ENCODE data around the gene FSTL5. TPM values are rescaled to one million over a fixed set of nuclear protein-coding genes. Genes with fewer than 3 reads are reported as not detected.

The FSTL5 gene
- total RNA-seq, 1 donor from 2014 or later, result 0.05 TPM

GRCh38 chr4:161714022-161714751, 449.6 kb downstream of the FSTL5 start:
- peak; percentile 69 for DNase-seq (ENCODE audit: low read depth)

DNA sequence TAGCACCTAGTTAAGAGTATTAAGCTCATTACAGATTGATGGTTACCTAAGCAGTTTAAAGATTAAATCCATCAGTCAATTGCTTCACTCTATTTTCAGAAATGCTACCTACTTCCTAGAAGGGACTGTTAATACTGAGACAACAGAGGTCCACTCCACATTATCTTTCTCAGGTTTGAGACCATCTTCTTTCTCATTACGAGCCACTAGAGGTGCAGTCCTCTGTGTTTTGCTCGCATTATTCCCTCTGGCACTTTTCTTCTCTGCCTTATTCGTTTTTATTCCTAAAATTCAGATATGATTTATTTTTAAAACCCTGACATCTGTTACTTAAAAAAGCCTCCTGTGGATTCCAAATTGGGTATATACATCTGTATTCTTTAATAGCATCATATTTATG, 459.1 kb downstream of the FSTL5 start:
- DNase-seq (ENCODE audit: low read depth), result peak; percentile 3

DNA sequence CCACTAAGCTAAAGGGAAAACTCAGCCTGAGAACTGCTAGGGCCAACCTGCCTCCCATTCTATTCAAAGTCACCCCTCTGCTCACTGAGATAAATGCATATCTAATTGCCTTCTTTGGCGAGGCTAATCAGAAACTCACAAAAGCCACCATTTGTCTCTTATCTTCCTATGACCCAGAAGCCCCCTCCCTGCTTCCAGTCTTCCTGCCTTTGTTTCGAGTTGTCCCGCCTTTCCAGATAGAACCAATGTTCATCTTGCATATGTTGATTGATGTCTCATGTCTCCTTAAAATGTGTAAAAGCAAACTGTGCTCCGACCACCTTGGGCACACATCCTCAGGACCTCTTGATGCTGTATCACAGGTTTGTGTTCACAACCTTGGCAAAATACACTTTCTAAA, 459.8 kb downstream of the FSTL5 start:
- DNase-seq (ENCODE audit: low read depth), result no peak

GRCh38 chr4:161702287-161702686, 461.5 kb downstream of the FSTL5 start:
- no peak for DNase-seq (ENCODE audit: low read depth)

DNA sequence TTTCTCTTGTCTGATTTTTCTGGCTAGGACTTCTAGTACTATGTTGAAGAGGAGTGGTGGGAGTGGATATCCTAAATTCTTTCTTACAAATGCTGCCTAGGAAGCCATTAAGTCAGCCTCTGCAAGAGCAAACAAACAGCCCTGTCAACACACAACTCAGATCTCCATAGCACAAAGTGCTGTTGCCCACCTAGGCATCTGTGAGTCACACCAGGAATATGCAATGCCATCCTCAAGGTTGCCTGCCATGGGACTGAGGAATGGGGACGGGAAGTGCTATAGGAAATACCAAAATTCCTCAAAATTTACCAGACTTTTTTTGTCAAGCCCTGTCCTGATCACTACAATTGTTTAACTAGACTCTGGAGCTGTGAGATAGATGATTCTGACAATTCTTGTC, 466.9 kb downstream of the FSTL5 start:
- DNase-seq (ENCODE audit: low read depth), result peak; percentile 15

DNA sequence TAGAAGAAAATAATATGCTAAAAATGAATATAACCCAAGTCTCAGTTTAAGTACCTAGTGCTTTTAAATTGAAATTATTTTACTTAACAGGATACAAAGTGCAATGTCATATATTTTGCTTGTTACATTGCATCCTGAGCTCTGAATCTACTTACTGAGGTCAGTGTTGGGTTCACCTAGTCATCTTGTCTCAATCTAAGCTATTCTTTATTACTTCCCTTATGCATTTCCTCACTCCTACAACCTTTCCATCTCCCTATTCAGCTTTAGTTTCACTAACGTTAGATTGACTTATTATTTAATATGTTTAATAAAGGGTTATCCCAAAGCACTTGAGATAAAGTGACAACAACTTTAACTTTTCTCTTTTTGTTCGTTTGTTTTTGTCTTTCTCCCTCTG, 483.7 kb downstream of the FSTL5 start:
- DNase-seq (ENCODE audit: low read depth), result no peak

DNA sequence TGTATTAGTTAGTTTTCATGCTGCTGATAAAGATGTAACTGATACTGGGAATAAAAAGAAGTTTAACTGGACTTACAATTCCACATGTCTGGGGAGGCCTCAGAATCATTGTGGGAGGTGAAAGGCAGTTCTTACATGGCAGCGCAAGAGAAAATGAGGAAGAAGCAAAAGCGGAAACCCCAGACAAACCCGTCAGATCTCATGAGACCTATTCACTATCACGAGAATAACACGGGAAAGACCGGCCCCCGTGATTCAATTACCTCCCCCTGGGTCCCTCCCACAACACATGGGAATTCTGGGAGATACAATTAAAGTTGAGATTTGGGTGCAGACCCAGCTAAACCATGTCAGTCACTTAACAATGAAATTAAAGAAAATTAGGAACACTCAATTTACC, 499.1 kb downstream of the FSTL5 start:
- DNase-seq (ENCODE audit: low read depth), result no peak

GRCh38 chr4:161663844-161664243, 500.0 kb downstream of the FSTL5 start:
- DNase-seq (ENCODE audit: low read depth), result no peak

GRCh38 chr4:161658676-161659075, 505.1 kb downstream of the FSTL5 start:
- DNase-seq (ENCODE audit: low read depth), result no peak

GRCh38 chr4:161657616-161658015, 506.2 kb downstream of the FSTL5 start:
- DNase-seq (ENCODE audit: low read depth), result no peak

DNA sequence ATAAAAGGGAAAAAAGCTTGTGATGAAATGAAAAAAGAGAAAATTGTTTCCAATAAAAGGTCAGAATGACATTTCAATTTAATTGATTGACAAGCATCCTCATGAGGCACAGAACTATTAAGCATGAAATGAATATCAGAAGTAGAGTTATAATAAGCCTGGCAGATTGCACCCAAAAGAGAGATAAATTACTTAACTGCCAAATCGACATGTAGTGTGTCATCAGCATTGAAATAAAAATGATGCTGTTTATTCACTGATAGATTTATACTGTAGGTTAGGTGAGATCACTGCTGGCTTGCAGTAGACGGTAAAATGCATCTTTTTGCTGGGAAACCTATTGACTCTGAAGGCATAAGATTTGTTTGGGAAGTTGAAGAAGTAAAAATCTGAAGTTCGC, 507.2 kb downstream of the FSTL5 start:
- DNase-seq (ENCODE audit: low read depth), result no peak

- DNase-seq (ENCODE audit: low read depth), result no peak
Measured at GRCh38 chr4:161655148-161655547, 508.7 kb downstream of the FSTL5 start.

DNA sequence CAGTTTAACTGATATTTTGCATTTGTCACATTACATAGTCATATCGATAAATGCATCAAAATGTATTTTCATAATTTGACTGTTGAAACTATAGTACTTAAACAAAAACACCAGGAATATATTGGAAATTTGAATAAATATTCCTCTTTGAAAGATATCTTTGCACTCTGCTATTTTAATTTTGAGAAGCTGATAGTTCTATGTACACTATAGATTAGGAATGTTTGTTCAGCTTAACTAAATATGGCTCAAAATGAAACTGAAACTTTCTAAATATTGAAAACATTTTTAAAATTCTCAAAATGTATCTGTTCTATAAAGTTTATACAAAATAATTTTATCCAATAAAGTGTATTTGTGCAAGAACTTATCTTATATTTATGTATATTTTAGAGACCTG, 510.1 kb downstream of the FSTL5 start:
- no peak for DNase-seq (ENCODE audit: low read depth)

DNA sequence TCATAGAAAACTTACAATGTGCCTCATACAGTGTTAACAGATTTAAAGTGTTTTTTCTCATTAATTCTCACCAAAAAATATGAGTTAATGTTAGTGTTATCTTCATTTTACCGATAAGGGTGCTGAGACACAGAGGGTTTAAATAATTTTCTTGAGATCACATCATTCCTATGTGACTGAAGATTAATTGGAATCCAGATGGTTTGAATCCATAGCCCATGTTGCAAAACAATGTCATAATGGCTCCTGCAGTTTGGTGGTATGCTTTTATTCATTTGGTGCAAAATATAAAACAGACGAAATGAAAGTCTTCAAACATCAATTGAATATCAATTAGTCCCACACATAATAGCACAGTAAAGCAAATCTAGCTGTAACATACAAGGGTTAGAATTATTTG, 512.2 kb downstream of the FSTL5 start:
- DNase-seq (ENCODE audit: low read depth), result no peak

- DNase-seq (ENCODE audit: low read depth), result no peak
Measured at GRCh38 chr4:161650812-161651211, 513.0 kb downstream of the FSTL5 start.

- DNase-seq (ENCODE audit: low read depth), result no peak
Measured at GRCh38 chr4:161647757-161648156, 516.0 kb downstream of the FSTL5 start.

DNA sequence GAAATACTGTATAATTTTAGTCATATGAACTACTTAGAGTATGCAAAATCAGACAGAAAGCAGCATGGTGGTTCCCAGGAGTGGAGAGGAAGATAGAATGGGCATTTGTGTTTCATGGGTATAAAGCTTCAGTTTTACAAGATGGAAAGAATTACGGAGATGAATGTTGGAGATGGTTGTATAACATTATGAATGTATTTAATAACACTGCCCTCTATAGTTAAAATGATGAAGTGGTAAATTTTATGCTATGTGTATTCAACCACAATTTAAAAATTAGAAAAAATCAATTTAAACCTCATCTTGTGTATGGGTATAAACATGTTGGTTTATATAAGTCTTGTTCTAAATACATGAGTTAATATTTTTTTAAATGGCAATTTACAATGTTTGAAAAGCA, 521.1 kb downstream of the FSTL5 start:
- DNase-seq (ENCODE audit: low read depth), result no peak

DNA sequence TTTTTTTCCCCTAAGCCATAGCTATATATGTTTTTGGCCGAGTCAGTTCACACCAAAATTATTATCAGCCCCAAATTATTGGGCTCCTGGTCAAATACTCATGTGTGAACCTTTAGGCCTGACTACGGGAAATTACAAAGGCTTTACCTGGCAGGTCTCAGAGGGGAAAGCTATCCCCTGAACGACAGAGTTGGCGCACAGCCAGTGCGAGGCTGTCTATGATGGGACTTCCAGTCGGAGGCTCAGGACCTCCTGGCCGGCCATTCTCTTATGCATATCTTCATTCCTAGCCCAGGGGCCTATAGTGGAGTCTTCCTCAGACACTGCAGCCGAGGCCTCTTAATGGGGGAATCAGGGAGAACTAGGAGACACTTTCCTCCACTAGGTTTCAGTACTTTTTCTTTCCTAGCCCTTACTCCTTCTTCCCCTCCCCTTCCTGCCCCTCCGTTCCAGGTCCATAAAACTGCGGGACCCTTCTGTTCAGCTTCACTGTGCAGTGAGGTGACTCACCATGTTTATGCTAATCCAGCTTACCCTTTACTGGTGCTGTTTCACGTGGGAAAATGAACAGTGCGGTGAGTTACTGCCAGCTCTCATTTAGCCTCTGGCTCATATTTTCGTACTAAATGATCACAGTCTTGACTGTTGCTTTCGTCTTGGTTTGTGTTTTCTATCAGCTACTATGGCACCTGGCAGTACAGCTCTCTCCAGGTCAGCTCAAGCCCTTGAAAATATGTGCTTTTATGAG, 533.9 kb downstream of the FSTL5 start:
- DNase-seq (ENCODE audit: low read depth), result peak; percentile 93

GRCh38 chr4:161604516-161605300, 559.1 kb downstream of the FSTL5 start:
- no peak for DNase-seq (ENCODE audit: low read depth)

GRCh38 chr4:161601011-161601410, 562.8 kb downstream of the FSTL5 start:
- DNase-seq (ENCODE audit: low read depth), result no peak

DNA sequence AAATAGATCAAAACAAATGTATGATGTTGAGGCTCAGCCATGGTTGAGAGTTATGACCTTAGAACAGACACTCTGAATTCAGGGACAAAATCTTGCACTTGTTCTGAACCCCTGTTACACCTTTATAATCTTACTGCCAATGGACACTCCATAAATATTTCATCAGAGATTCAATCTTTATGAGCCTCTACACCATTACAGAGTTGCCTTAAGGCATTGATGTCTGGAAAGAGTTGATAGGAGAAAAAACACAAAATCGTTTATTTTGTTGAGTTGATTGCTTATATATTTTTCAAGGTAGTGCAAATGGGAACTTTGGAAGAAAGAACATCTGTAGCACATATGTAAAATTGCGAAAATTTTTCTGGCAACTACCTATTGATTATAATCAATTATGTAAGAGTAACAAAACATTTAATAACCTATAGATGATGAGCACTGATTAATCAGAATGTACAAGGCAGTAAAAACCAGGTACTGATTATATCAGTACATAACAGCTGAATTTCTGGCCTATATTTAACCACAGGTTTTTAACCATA, 568.5 kb downstream of the FSTL5 start:
- DNase-seq (ENCODE audit: low read depth), result no peak

DNA sequence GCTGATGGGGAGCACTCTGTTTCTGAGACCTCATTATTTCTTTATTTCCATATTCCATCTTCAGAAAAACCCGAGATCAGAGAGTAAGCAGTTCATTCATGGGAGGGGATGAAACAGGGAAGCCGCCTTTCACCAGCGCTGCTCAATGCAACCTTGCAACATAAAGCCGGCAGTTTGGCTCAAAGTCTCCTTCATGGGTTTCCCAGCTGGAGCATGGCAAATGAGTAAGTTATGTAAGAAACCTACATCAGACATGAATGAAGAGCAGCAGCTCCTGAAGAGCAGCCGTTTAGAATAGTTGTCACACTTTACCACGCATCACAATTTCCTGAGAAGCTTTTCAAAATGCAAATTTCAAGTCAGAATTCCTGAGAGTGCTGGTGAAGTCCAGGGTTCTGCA, 578.8 kb downstream of the FSTL5 start:
- DNase-seq (ENCODE audit: low read depth), result no peak

All from renal cortical epithelial cell (primary cell).